ENCODE data around the gene GABBR2. TPM values are rescaled to one million over a fixed set of nuclear protein-coding genes. Genes with fewer than 3 reads are reported as not detected.

The GABBR2 gene
- total RNA-seq, 2 experiments from 2014 or later = not detected

DNA sequence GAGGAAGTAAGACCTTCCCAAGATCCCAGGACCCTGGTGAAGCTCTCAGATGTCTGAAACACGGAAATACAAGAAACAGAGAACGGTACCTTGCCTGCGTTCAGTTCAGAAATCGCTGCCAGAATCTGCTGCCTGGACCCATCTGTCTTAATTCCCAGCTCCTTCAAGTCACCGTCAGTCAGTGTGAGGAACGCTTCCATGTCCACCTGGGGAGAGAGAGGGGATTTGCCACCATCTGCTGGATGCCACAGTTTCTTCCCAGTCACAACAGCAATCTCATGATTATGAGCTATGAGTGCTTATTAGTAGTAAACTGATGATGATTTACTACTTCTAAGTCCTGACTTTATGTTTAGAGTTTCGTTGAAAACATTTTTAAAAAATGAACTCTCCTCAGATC is 36.7 kb upstream of the GABBR2 start:
- intact Hi-C loops (cut with micrococcal nuclease; ENCODE audit: unreplicated experiment) = no loop called here
- TF ChIP-seq EZH2phosphoT487 (IDR thresholded peaks at IDR 0.05; ENCODE audit: borderline replicate concordance, low read depth, low read length) = no peak
- TF ChIP-seq, protein P1, sequence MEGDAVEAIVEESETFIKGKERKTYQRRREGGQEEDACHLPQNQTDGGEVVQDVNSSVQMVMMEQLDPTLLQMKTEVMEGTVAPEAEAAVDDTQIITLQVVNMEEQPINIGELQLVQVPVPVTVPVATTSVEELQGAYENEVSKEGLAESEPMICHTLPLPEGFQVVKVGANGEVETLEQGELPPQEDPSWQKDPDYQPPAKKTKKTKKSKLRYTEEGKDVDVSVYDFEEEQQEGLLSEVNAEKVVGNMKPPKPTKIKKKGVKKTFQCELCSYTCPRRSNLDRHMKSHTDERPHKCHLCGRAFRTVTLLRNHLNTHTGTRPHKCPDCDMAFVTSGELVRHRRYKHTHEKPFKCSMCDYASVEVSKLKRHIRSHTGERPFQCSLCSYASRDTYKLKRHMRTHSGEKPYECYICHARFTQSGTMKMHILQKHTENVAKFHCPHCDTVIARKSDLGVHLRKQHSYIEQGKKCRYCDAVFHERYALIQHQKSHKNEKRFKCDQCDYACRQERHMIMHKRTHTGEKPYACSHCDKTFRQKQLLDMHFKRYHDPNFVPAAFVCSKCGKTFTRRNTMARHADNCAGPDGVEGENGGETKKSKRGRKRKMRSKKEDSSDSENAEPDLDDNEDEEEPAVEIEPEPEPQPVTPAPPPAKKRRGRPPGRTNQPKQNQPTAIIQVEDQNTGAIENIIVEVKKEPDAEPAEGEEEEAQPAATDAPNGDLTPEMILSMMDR (conservative IDR thresholded peaks at IDR 0.05; ENCODE audit: low read length) = no peak
- H3K79me2 ChIP-seq (ENCODE audit: insufficient read depth, low read depth, low read length) = no peaks in the 10 kb centered on the region
- H3K4me2 ChIP-seq (ENCODE audit: low read length) = no peak overlapping the region
- no peaks in the 10 kb centered on the region for H4K20me1 ChIP-seq (ENCODE audit: insufficient read depth, low read length)
- BruUV-seq (replicated peaks) = no TSS peak
- no peaks in the 10 kb centered on the region for H3K4me1 ChIP-seq (ENCODE audit: insufficient read depth, low read length, poor library complexity, severe bottlenecking)
- no peak overlapping the region for H3K4me3 ChIP-seq (ENCODE audit: low read depth, low read length, poor library complexity, severe bottlenecking)
- DNase-seq (ENCODE audit: low spot score) = no peak
- H3K27ac ChIP-seq (ENCODE audit: low read depth, low read length, poor library complexity, severe bottlenecking) = no peak overlapping the region
- CTCF ChIA-PET (ENCODE audit: unreplicated experiment) = no interaction called here
- no peaks in the 10 kb centered on the region for H3K9me2 ChIP-seq (ENCODE audit: insufficient read depth, low read length)
- H3K36me3 ChIP-seq (ENCODE audit: insufficient read depth, low read length) = no peaks in the 10 kb centered on the region
- H2AFZ ChIP-seq (ENCODE audit: low read length) = no peak overlapping the region
- no peaks in the 10 kb centered on the region for H3K9me3 ChIP-seq (ENCODE audit: low read length)
- POLR2A ChIA-PET = interaction anchor here (0.6 to 1.0 kb wide), 2 partner anchors 63 to 399 kb away, joined by 3 read pairs; no protein-coding TSS in a partner anchor

DNA sequence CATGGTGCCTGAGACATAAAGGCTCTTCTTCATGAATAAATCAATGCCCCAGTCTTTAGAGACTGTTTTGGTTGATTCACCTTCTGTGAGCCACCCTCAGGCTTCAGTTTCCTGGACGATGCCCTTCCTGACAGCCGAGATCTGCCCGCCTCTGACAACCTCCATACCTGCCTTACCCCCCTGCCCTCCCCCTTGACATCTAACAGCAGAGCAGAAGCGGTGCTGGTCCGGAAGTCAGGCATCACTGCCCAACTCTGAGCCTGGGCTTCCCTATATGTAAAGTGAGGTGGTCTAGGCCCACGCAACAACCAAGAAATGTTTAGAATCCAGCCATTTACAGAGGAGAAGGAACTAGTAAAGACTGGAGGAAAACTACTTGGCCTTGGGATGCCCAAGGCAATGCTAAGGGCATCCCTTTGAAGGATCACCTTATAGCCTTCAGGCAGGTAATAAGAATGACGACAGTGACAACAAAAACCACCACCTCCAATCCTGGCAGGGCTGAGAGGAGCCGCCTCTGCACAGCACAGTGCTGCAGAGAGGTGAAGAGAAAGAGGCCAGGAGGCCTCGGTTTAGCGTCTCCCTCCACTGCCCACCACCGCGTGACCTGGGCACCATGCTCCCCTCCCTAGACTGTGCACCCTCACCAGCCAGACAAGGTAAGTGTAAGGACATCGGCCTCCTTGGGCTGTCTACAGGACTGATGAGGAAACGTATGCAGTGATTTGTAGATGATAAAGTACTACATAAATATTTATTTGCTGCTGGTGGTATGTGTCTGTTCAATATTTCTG is 35.3 kb upstream of the GABBR2 start:
- ChIA-PET POLR2A (no interaction called here), CTCF (ENCODE audit: unreplicated experiment) (no interaction called here)
- no peak overlapping the region for H3K27ac ChIP-seq (ENCODE audit: low read depth, low read length, poor library complexity, severe bottlenecking)
- no peaks in the 10 kb centered on the region for H3K9me2 ChIP-seq (ENCODE audit: insufficient read depth, low read length)
- no peaks in the 10 kb centered on the region for H4K20me1 ChIP-seq (ENCODE audit: insufficient read depth, low read length)
- no peaks in the 10 kb centered on the region for H3K4me1 ChIP-seq (ENCODE audit: insufficient read depth, low read length, poor library complexity, severe bottlenecking)
- no peak overlapping the region for H3K4me3 ChIP-seq (ENCODE audit: low read depth, low read length, poor library complexity, severe bottlenecking)
- H3K36me3 ChIP-seq (ENCODE audit: insufficient read depth, low read length) = no peaks in the 10 kb centered on the region
- no peak overlapping the region for H3K4me2 ChIP-seq (ENCODE audit: low read length)
- intact Hi-C loops (cut with micrococcal nuclease; ENCODE audit: unreplicated experiment) = no loop called here
- H3K9me3 ChIP-seq (ENCODE audit: low read length) = no peaks in the 10 kb centered on the region
- no peak for DNase-seq (ENCODE audit: low spot score)
- no peaks in the 10 kb centered on the region for H3K79me2 ChIP-seq (ENCODE audit: insufficient read depth, low read depth, low read length)
- no TSS peak for BruUV-seq (replicated peaks)
- H2AFZ ChIP-seq (ENCODE audit: low read length) = no peak overlapping the region
- TF ChIP-seq EZH2phosphoT487 (IDR thresholded peaks at IDR 0.05; ENCODE audit: borderline replicate concordance, low read depth, low read length) = no peak
- TF ChIP-seq, protein P1 (conservative IDR thresholded peaks at IDR 0.05; ENCODE audit: low read length) = no peak

DNA sequence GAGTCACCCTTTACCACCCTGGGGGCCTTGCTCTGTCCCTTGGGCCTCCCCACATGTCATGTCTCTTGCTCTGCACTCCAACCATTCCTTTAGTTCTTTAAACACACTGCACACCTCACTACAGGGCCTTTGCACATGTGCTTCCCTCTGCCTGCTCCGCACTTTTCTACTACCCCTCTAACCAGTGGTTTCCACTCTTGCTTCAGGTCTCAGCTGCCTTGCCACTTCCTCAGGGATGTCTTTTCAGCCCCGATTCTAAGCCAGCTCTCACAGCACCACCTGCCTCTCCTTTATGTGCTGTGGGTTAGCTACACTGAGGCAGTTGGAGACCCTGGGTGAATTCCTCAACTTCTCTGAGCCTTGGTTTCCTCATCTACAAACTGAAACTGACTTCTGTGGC is 34.6 kb upstream of the GABBR2 start:
- no peak overlapping the region for H2AFZ ChIP-seq (ENCODE audit: low read length)
- H3K9me2 ChIP-seq (ENCODE audit: insufficient read depth, low read length) = no peaks in the 10 kb centered on the region
- H3K9me3 ChIP-seq (ENCODE audit: low read length) = no peaks in the 10 kb centered on the region
- DNase-seq (ENCODE audit: low spot score) = no peak
- CTCF ChIA-PET (ENCODE audit: unreplicated experiment) = no interaction called here
- BruUV-seq (replicated peaks) = no TSS peak
- intact Hi-C loops (cut with micrococcal nuclease; ENCODE audit: unreplicated experiment) = no loop called here
- H3K27ac ChIP-seq (ENCODE audit: low read depth, low read length, poor library complexity, severe bottlenecking) = no peak overlapping the region
- H3K4me2 ChIP-seq (ENCODE audit: low read length) = no peak overlapping the region
- no peaks in the 10 kb centered on the region for H3K4me1 ChIP-seq (ENCODE audit: insufficient read depth, low read length, poor library complexity, severe bottlenecking)
- no peaks in the 10 kb centered on the region for H3K36me3 ChIP-seq (ENCODE audit: insufficient read depth, low read length)
- no peak overlapping the region for H3K4me3 ChIP-seq (ENCODE audit: low read depth, low read length, poor library complexity, severe bottlenecking)
- POLR2A ChIA-PET = interaction anchor here (0.6 kb wide), 1 partner anchor 434 kb away, joined by 6 read pairs; no protein-coding TSS in a partner anchor
- H4K20me1 ChIP-seq (ENCODE audit: insufficient read depth, low read length) = no peaks in the 10 kb centered on the region
- H3K79me2 ChIP-seq (ENCODE audit: insufficient read depth, low read depth, low read length) = no peaks in the 10 kb centered on the region
- TF ChIP-seq, protein P1 (conservative IDR thresholded peaks at IDR 0.05; ENCODE audit: low read length) = no peak
- no peak for TF ChIP-seq EZH2phosphoT487 (IDR thresholded peaks at IDR 0.05; ENCODE audit: borderline replicate concordance, low read depth, low read length)
